GM12878 (cell line): ENCODE results near the gene BCAR3.

Source experiments
- CTCF ChIP-seq, 3 experiments: IDR thresholded peaks in 2 of 3; conservative IDR thresholded peaks in 1 of 3; 2 replicates each; pipeline ENCODE4 v1.5.1; 2011; ENCODE audit warnings: low read depth in 3 of 3, low read length in 3 of 3, mild to moderate bottlenecking in 3 of 3, control low read depth in 2 of 3, moderate library complexity in 2 of 3, inconsistent platforms in 1 of 3, mixed read lengths in 1 of 3; ENCODE audit not compliant: control insufficient read depth in 2 of 3, insufficient read depth in 1 of 3; ENCODE audit errors: extremely low read depth in 1 of 3
- EED ChIP-seq: sonication (generic); IDR thresholded peaks from 2 replicates; pipeline ENCODE4 v1.6.1; 2016; ENCODE audit warnings: antibody characterized with exemption, low read depth
- EGR1 ChIP-seq, 2 experiments: IDR thresholded peaks; 1 replicate in 1 of 2; 2 replicates in 1 of 2; pipeline ENCODE4 v1.6.1; 2011 to 2012; ENCODE audit warnings: low read depth in 2 of 2, low read length in 2 of 2, borderline replicate concordance in 1 of 2, mild to moderate bottlenecking in 1 of 2, moderate library complexity in 1 of 2
- KDM1A ChIP-seq: fragments of 200-600 bp; sonication (generic); IDR thresholded peaks from 2 replicates; pipeline ENCODE4 v1.6.1; 2016; ENCODE audit warnings: borderline replicate concordance
- POLR2A ChIP-seq: IDR thresholded peaks from 2 replicates; pipeline ENCODE4 v1.6.1; 2011; ENCODE audit warnings: low read depth, mild to moderate bottlenecking, low read length
- ZNF274 ChIP-seq: IDR thresholded peaks from one replicate; pipeline ENCODE4 v1.8.0; 2011; ENCODE audit not compliant: insufficient read length, insufficient read depth

- TF ChIP-seq CTCF (IDR thresholded peaks at IDR 0.05 in 2 of 3, conservative IDR thresholded peaks at IDR 0.05 in 1 of 3; ENCODE audit: control insufficient read depth in 2 of 3, extremely low read depth in 1 of 3, insufficient read depth in 1 of 3, low read depth in 3 of 3, low read length in 3 of 3) (no peak), KDM1A (no peak), EED (no peak), EGR1 (IDR thresholded peaks at IDR 0.05; ENCODE audit: borderline replicate concordance in 1 of 2, low read depth in 2 of 2, low read length in 2 of 2) (no peak), ZNF274 (no peak), POLR2A (no peak)
Measured at GRCh38 chr1:93575621-93576284, 105.9 kb downstream of the BCAR3 start.
